GM19467 (cell line): ENCODE measurements around the gene TMEM247.

Experiments used
- ATAC-seq: cut with Tn5 transposase; IDR thresholded peaks from one replicate; pipeline ENCODE4 v1.9.1; 2021; ENCODE audit warnings: mild to moderate bottlenecking, moderate library complexity; ENCODE audit not compliant: unreplicated experiment

The TMEM247 gene

DNA sequence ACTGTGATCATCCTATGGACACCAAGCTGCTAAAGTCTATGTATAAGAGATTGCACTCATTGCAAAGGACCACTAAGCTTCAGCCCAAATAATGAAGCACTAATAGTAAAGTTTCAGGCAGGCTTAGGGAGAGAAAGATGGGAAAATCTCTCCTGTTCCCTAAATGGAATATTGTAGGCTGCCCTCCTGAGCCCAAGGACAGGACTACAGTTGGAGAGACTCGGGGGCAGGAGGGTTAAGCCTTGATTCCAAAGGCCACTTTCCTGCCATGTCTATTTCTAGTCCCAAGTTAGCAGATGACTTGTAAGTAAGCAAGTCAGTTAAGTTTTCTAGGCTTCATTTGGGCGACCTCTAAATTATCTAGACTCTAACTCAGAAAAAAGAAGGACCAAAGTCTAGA is 9.0 kb downstream of the TMEM247 start:
- no peak for ATAC-seq

DNA sequence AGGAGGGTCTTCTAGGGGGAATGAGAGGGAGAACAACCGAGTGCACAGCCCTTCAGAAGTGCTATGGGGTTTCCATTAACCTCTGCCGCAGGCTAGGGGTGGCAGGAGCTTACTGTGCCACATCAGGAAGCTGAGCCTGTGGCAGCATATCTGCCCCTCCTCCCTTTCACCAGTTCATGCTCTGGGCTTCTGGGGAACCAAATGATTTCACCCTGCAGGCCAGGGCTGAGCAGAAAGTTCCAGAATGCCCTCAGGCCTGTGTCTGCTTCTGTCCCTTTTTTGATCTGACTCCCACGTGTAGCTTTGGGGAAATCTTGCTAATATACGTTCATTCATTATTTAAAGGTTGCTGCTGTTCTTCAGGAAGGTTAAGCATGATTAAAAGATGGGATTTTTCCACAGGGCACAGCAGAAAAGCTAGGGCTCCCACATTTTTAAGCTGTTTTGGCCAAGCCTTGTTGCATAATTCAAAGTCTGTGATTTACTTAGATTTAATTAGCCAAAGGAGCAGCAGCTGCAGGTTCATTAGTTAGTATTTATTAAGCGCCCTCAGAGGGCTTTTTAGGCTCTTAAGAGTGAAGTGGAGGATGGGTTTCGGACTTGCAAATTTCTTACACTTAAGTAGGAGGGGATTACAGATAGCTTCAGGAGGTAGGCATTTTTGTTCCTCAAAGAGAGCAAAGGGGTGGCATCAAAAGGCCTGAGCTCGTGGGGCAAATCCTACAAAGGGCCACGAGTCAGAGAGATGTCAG is 10.2 kb downstream of the TMEM247 start:
- ATAC-seq, result no peak

- peak; percentile 68 for ATAC-seq
Observed at GRCh38 chr2:46490521-46491141, 11.3 kb downstream of the TMEM247 start.

GRCh38 chr2:46492301-46492700 is 12.9 kb downstream of the TMEM247 start:
- no peak for ATAC-seq

- ATAC-seq, result peak; percentile 66
Observed at GRCh38 chr2:46493241-46493970, 14.0 kb downstream of the TMEM247 start.

DNA sequence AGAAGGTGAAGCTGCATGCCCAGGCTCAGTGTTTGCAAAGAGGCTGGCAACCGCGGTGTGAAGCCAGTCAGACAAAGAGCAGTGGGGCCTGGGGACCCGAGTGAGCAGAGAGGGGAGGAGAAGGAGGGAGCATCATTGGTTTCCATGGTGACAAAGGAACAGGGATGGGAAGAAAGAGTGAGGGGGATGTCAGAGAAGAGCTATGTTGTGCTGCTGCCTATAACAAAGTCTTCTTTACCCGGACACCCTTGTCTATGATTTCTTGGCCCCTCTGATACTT is 14.5 kb downstream of the TMEM247 start:
- ATAC-seq, result no peak

DNA sequence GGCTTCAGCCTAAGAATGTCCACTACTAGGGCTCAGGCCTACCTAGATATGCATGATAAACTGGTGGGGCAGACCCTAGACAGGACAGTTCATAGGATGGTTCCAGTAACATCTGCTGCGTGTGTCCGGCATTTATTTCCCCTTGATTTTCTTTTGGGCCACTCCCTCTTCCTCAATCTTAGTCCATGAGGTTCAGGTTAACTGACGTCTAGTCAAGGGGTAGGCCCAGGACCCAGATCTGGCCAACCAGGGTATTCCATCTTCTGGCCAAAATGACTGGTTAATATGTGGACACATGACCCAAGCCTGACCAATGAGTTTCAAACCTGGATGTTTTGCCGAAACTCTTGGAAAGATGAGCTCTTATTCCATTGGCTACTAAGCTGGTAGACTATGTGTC is 15.2 kb downstream of the TMEM247 start:
- no peak for ATAC-seq

DNA sequence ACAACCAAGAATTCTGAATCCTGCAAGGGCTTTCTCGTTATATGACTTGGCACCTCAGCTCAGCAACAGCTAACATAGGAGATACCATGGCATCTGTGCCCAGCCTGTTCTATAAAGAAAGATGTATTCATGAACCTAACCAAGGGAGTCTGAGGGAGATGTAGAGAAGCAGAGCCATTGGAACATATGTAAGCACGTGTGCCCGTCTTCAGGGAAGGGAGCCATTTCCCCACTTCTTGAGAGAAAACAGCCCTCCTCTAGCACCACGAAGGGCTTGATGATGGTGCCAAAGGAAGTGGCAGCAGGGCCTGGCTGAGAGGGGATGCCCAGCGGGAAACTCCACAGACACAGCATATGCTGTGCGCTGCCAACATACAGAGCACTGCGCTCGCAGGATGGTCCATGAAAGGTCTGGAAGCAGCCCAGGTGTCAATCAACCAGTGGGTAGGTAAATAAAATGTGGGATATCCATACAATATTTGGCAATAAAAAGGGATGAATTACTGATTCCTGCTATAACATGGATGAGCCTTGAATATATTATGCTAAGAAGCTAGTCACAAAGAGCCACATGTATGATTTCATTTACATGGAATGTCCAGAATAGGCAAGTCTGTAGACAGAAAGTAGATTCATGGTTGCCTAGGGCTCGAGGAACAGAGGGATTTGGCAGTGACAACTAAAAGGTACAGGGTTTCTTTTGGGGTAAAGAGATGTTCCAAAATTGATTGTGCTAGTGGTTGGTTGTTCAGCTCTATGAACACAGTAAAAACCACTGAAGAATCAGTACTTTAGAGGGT is 16.1 kb downstream of the TMEM247 start:
- ATAC-seq, result no peak

DNA sequence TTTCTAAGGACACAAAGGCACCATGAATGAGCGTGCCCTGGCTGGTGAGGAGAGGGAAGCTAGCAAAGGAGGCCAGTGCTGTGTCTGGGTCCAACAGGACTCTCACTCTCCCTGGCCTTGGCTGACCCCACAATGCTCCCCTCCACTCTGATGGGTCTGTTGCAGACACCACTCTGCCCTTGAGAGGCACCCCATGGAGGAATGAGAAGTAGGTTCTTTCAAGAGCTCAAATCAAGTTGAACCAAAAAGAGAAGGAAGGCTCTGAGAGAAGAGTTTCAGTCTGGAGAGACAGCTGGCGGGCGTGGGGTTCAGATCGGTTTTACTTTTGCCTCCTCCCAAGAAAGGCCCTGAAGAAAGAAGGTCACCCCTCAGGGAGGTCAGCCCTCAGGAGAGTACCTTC is 18.4 kb downstream of the TMEM247 start:
- ATAC-seq, result no peak

- ATAC-seq, result no peak
Observed at GRCh38 chr2:46498681-46499080, 19.3 kb downstream of the TMEM247 start.

GRCh38 chr2:46499392-46499785 is 20.0 kb downstream of the TMEM247 start:
- no peak for ATAC-seq

- no peak for ATAC-seq
Observed at GRCh38 chr2:46500801-46501200, 21.4 kb downstream of the TMEM247 start.

GRCh38 chr2:46502291-46502885 is 23.0 kb downstream of the TMEM247 start:
- ATAC-seq, result no peak

- no peak for ATAC-seq
Observed at GRCh38 chr2:46503686-46504085, 24.3 kb downstream of the TMEM247 start.

GRCh38 chr2:46504221-46504620 is 24.9 kb downstream of the TMEM247 start:
- no peak for ATAC-seq

DNA sequence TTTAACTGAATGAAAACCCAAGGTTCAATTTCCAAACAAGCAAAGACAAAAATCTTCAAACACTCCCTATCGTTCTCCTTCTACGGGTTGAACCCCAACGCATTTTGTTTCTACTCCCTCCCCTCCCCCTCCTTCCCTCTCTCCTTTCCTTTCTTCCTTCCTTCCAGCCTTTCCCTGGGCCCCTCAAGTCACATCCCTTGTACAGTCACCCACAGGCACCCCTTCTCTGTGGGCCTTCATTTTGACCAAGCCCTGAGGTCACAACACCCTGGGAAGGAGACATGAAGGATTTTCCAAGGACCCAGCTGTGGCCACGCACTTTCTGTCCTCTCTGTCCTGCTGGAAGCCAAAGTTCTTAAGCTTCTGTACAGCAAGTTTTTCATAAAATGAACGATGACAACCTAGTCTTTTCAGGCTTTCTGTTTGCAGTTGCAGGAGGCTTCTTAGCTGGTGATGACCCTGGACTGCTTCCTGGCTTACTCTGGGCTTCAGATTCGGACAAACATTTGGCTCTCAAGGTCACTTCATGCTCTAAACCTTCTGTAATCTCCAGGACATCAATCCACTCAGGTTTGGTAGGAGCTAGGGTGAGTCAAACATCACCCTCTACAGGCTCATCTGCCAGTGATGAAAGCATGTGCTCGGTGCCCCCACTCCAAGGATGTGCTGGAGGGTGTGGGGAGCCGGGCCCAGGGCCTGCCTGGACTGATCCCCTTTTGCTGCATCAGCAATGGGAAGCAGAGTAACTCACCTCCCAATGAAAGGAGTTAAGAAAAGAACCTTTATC is 25.5 kb downstream of the TMEM247 start:
- no peak for ATAC-seq

DNA sequence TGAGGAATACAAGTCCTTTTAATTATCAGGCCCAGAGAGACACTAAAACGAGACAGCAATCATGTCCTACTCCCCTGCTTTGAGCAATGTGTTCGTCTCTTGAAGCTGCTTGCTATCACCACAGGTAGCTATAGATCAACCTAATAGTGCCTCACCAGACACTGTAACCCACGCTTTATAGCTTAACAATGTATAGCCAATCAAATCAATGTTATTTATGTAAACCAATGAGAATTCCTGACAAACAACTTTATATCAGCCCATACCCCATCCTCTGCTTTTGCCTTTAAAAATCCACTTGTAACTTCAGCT is 26.1 kb downstream of the TMEM247 start:
- ATAC-seq, result no peak

- no peak for ATAC-seq
Observed at GRCh38 chr2:46506131-46506706, 26.9 kb downstream of the TMEM247 start.

DNA sequence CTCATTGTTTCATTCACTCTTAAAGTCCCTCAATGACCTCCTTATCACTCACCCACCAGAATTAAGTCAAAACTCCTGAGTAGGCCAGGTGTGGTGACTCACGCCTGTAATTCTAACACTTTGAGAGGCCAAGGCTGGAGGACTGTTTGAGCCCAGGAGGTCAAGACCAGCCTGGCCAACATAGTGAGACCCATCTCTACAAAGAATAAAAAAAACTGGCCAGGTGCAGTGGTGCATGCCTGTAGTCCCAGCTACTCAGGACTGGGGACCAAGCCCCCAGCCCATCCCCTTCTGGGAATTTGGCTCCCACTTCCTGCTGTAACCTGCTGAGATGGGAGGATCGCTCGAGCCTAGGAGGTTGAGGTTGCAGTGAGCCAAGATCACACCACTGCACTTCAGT is 28.9 kb downstream of the TMEM247 start:
- no peak for ATAC-seq

DNA sequence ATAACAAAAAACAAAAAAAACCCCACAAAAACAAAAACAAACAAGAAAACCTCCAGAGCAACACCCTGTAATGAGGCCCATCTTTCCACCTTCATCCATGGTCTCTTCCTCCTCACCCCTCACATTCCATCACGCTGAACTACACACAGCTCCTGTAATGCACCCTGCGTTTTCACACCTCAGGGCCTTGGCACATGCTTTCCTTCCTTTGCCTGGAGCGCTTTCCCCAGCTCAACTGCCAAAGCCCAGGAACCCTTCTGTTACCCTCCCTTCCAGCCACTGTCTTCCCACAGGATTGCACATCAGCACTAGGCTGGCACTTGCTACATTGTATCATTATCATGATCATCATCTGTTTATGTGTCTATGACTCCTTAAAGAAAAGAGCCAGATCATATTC is 29.4 kb downstream of the TMEM247 start:
- no peak for ATAC-seq
